GM19467 (cell line): Measurements from ENCODE around the gene HERPUD2.
"Not testable (repeated sequence)": the region's sequence is repeated elsewhere in the genome, so short reads cannot be mapped to it uniquely, and the experiment has no call there.

Source experiments
- ATAC-seq: cut with Tn5 transposase; IDR thresholded peaks from one replicate; pipeline ENCODE4 v1.9.1; 2021; ENCODE audit warnings: mild to moderate bottlenecking, moderate library complexity; ENCODE audit not compliant: unreplicated experiment

The HERPUD2 gene

GRCh38 chr7:35624299-35625186, 70.4 kb downstream of the HERPUD2 start:
- ATAC-seq, result peak; percentile 77

GRCh38 chr7:35623381-35623780, 71.6 kb downstream of the HERPUD2 start:
- no peak for ATAC-seq

- no peak for ATAC-seq
Observed at GRCh38 chr7:35619863-35620262, 75.1 kb downstream of the HERPUD2 start.

- ATAC-seq, result no peak
Observed at GRCh38 chr7:35617041-35617440, 77.9 kb downstream of the HERPUD2 start.

GRCh38 chr7:35613150-35613549, 81.8 kb downstream of the HERPUD2 start:
- ATAC-seq, result no peak

GRCh38 chr7:35605760-35606159, 89.2 kb downstream of the HERPUD2 start:
- ATAC-seq, result no peak

GRCh38 chr7:35604595-35604994, 90.3 kb downstream of the HERPUD2 start:
- no peak for ATAC-seq

GRCh38 chr7:35599645-35600044, 95.3 kb downstream of the HERPUD2 start:
- no peak for ATAC-seq

- ATAC-seq, result no peak
Observed at GRCh38 chr7:35599061-35599460, 95.9 kb downstream of the HERPUD2 start.

GRCh38 chr7:35596061-35596460, 98.9 kb downstream of the HERPUD2 start:
- no peak for ATAC-seq

- no peak for ATAC-seq
Observed at GRCh38 chr7:35593899-35594298, 101.0 kb downstream of the HERPUD2 start.

- ATAC-seq, result no peak
Observed at GRCh38 chr7:35588647-35589046, 106.3 kb downstream of the HERPUD2 start.

- no peak for ATAC-seq
Observed at GRCh38 chr7:35584990-35585389, 109.9 kb downstream of the HERPUD2 start.

- not testable (repeated sequence) for ATAC-seq
Observed at GRCh38 chr7:35584533-35584932, 110.4 kb downstream of the HERPUD2 start.
